Brain microvascular endothelial cell (primary cell): Measurements from ENCODE around the gene HYCC2.
"Not testable (repeated sequence)": the region's sequence is repeated elsewhere in the genome, so short reads cannot be mapped to it uniquely, and the experiment has no call there.

Experiments used
- DNase-seq: peaks from one replicate; pipeline ENCODE4 v3.0.0-alpha.2; 2020
- H3K27ac ChIP-seq: fragments of 250-450 bp; sonication (Bioruptor Pico); 2 replicates; pipeline ENCODE4 v1.5.1; 2020; ENCODE audit warnings: mild to moderate bottlenecking, moderate library complexity
- H3K27me3 ChIP-seq: fragments of 250-450 bp; sonication (Bioruptor Pico); replicated peaks from 2 replicates; pipeline ENCODE4 v1.5.1; 2020; ENCODE audit warnings: mild to moderate bottlenecking
- H3K36me3 ChIP-seq: fragments of 250-450 bp; sonication (Bioruptor Pico); replicated peaks from 2 replicates; pipeline ENCODE4 v1.5.1; 2020; ENCODE audit warnings: mild to moderate bottlenecking
- H3K4me3 ChIP-seq: 2 replicates; pipeline ENCODE4 v1.5.1; 2011; ENCODE audit warnings: low read depth, mild to moderate bottlenecking, control low read depth, low read length, moderate library complexity
- CTCF ChIP-seq: IDR thresholded peaks from 2 replicates; pipeline ENCODE4 v1.5.1; 2011; ENCODE audit warnings: low read depth, mild to moderate bottlenecking, moderate library complexity, low read length, control low read depth, inconsistent platforms; ENCODE audit errors: missing control alignments
- in situ Hi-C: cut with HindIII; loops from 2 replicates; pipeline ENCODE4 v1.10.0; 2017; ENCODE audit warnings: low sequenced_read_pairs, low pct_ligation_motif_present

Gene HYCC2

GRCh38 chr2:201049455-201049854 lies 22.0 kb downstream of the HYCC2 start:
- no peak overlapping the region for H3K27ac ChIP-seq
- in situ Hi-C loops = no loop called here
- TF ChIP-seq CTCF = no peak
- DNase-seq = no peak
- H3K36me3 ChIP-seq = no peaks in the 10 kb centered on the region
- no peak overlapping the region for H3K4me3 ChIP-seq
- H3K27me3 ChIP-seq = no peaks in the 10 kb centered on the region

DNA sequence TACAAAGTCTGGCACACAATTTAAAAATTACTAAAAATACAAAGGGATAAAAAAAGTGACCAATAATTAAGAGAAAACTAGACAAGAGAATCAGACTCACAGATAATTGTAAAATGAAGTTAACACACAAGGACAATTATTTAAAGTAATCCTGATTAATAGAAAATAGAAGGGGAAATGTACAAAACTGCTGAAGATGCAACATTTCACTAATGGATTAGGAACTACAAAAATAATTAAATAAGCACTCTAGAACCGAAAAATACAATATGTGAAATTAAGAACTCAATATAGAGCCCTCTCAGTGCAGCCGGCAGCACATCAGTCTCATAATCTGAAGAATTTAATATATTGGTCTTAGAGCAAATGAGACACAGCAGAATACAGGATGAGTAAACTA lies 24.6 kb downstream of the HYCC2 start:
- H3K4me3 ChIP-seq = no peak overlapping the region
- no peaks in the 10 kb centered on the region for H3K27me3 ChIP-seq
- no peak for TF ChIP-seq CTCF
- no peaks in the 10 kb centered on the region for H3K36me3 ChIP-seq
- H3K27ac ChIP-seq = no peak overlapping the region
- no peak for DNase-seq
- in situ Hi-C loops = no loop called here

DNA sequence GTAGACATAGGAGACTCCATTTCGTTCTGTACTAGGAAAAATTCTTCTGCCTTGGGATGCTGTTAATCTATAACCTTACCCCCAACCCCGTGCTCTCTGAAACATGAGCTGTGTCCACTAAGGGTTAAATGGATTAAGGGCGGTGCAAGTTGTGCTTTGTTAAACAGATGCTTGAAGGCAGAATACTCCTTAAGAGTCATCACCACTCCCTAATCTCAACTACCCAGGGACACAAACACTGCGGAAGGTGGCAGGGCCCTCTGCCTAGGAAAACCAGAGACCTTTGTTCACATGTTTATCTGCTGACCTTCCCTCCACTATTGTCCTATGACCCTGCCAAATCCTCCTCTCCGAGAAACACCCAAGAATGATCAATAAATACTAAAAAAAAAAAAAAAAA lies 28.4 kb downstream of the HYCC2 start:
- H3K4me3 ChIP-seq, H3K27me3 ChIP-seq, H3K27ac ChIP-seq, H3K36me3 ChIP-seq, DNase-seq, in situ Hi-C loops: not testable (repeated sequence)

GRCh38 chr2:201042451-201042850 lies 29.0 kb downstream of the HYCC2 start:
- H3K27ac ChIP-seq, H3K4me3 ChIP-seq, DNase-seq, H3K36me3 ChIP-seq, H3K27me3 ChIP-seq, in situ Hi-C loops: not testable (repeated sequence)

- no peak for TF ChIP-seq CTCF
- H3K27ac ChIP-seq = no peak overlapping the region
- DNase-seq = no peak
- H3K27me3 ChIP-seq = no peaks in the 10 kb centered on the region
- no peak overlapping the region for H3K4me3 ChIP-seq
- in situ Hi-C loops = no loop called here
- peaks cover 2% of the 10 kb centered on the region for H3K36me3 ChIP-seq
These were observed 30.4 kb downstream of the HYCC2 start for GRCh38 chr2:201040867-201041628.

- no peak for DNase-seq
- no peak for TF ChIP-seq CTCF
These were observed 32.6 kb downstream of the HYCC2 start for GRCh38 chr2:201038855-201039254.

DNA sequence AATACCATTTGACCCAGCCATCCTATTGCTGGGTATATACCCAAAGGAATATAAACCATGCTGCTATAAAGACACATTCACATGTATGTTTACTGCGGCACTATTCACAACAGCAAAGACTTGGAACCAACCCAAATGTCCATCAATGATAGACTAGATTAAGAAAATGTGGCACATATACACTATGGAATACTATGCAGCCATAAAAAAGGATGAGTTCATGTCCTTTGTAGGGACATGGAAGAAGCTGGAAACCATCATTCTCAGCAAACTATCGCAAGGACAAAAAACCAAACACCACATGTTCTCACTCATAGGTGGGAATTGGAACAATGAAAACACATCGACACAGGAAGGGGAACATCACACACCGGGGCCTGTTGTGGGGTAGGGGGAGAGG lies 33.1 kb downstream of the HYCC2 start:
- H3K36me3 ChIP-seq, H3K27ac ChIP-seq, H3K4me3 ChIP-seq, DNase-seq, in situ Hi-C loops, H3K27me3 ChIP-seq: not testable (repeated sequence)

More at GRCh38 chr2:201038855-201039254, 32.6 kb downstream of the HYCC2 start:
- H3K27me3 ChIP-seq = no peaks in the 10 kb centered on the region
- in situ Hi-C loops = no loop called here
- no peak overlapping the region for H3K4me3 ChIP-seq
- no peak overlapping the region for H3K27ac ChIP-seq
- H3K36me3 ChIP-seq = peaks cover 2% of the 10 kb centered on the region

DNA sequence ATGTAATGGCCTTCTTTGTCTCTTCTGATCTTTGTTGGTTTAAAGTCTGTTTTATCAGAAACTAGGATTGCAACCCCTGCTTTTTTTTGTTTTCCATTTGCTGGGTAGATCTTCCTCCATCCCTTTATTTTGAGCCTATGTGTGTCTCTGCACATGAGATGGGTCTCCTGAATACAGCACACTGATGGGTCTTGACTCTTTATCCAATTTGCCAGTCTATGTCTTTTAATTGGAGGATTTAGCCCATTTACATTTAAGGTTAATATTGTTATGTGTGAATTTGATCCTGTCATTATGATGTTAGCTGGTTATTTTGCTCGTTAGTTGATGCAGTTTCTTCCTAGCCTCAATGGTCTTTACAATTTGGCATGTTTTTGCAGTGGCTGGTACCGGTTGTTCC lies 37.1 kb downstream of the HYCC2 start:
- in situ Hi-C loops, DNase-seq, H3K27me3 ChIP-seq, H3K36me3 ChIP-seq, H3K4me3 ChIP-seq, H3K27ac ChIP-seq: not testable (repeated sequence)
